GM12878 (cell line): ENCODE measurements around the gene MPP7.

ENCODE experiments used
- BACH1 ChIP-seq: fragments of 450-650 bp; IDR thresholded peaks from 2 replicates; pipeline ENCODE4 v1.6.1; 2017; ENCODE audit warnings: mild to moderate bottlenecking, borderline replicate concordance
- CHD2 ChIP-seq: IDR thresholded peaks from 2 replicates; pipeline ENCODE4 v1.6.1; 2011; ENCODE audit warnings: low read depth, low read length, improper control_type of control experiment, borderline replicate concordance
- EP300 ChIP-seq, 2 experiments: fragments of 150-350 bp in 1 of 2; IDR thresholded peaks; 2 replicates each; pipeline ENCODE4 v1.6.1; 2011 to 2012; ENCODE audit warnings: low read depth in 2 of 2, low read length in 2 of 2, borderline replicate concordance in 1 of 2, improper control_type of control experiment in 1 of 2, inconsistent platforms in 1 of 2; ENCODE audit not compliant: control insufficient read depth in 1 of 2
- HDGF ChIP-seq: fragments of 450-650 bp; IDR thresholded peaks from 2 replicates; pipeline ENCODE4 v1.6.1; 2016; ENCODE audit warnings: antibody characterized with exemption
- ZBTB11 ChIP-seq: fragments of 450-650 bp; formaldehyde crosslinking; IDR thresholded peaks from 2 replicates; pipeline ENCODE4 v1.5.0; 2022; ENCODE audit warnings: mild to moderate bottlenecking, missing genetic modification characterization

GRCh38 chr10:28253169-28253785 lies 49.6 kb downstream of the MPP7 start:
- TF ChIP-seq ZBTB11 (CRISPR knock-in tag), result no peak
- TF ChIP-seq HDGF, result no peak
- TF ChIP-seq EP300 (IDR thresholded peaks at IDR 0.05; ENCODE audit: borderline replicate concordance in 1 of 2, control insufficient read depth in 1 of 2, low read depth in 2 of 2, low read length in 2 of 2), result no peak
- TF ChIP-seq BACH1, result no peak
- TF ChIP-seq CHD2, result no peak
